KMS-11 (cell line): Measurements from ENCODE around the gene PDE4D.

Experiments
- H2AFZ ChIP-seq: fragments of 200-600 bp; sonication (generic); 2 replicates; pipeline ENCODE4 v1.6.1; 2016; ENCODE audit warnings: antibody characterized with exemption, mixed run types, low read depth
- H3K27ac ChIP-seq: fragments of 200-600 bp; sonication (generic); 2 replicates; pipeline ENCODE4 v1.6.1; 2016; ENCODE audit warnings: mild to moderate bottlenecking, mixed run types
- H3K27me3 ChIP-seq: fragments of 200-600 bp; sonication (generic); 2 replicates; pipeline ENCODE4 v1.6.1; 2017; ENCODE audit warnings: mild to moderate bottlenecking, low read depth, mixed run types, moderate library complexity; ENCODE audit not compliant: insufficient read depth
- H3K36me3 ChIP-seq: fragments of 200-600 bp; sonication (generic); 2 replicates; pipeline ENCODE4 v1.6.1; 2017; ENCODE audit warnings: mild to moderate bottlenecking, mixed run types; ENCODE audit not compliant: insufficient read depth
- H3K4me1 ChIP-seq: fragments of 200-600 bp; sonication (generic); 2 replicates; pipeline ENCODE4 v1.6.1; 2016; ENCODE audit warnings: mild to moderate bottlenecking, low read depth, mixed run types; ENCODE audit not compliant: poor library complexity, severe bottlenecking
- H3K4me2 ChIP-seq: fragments of 200-600 bp; sonication (generic); 2 replicates; pipeline ENCODE4 v1.7.0; 2016; ENCODE audit warnings: mild to moderate bottlenecking, mixed run types
- H3K4me3 ChIP-seq: fragments of 200-600 bp; sonication (generic); IDR thresholded peaks from 2 replicates; pipeline ENCODE4 v1.6.1; 2017; ENCODE audit warnings: low read depth, low read length, mixed read lengths; ENCODE audit not compliant: insufficient read depth
- H3K79me2 ChIP-seq: fragments of 200-600 bp; sonication (generic); 2 replicates; pipeline ENCODE4 v1.6.1; 2016; ENCODE audit warnings: low read depth, mixed run types; ENCODE audit not compliant: insufficient read depth
- H3K9ac ChIP-seq: fragments of 200-600 bp; sonication (generic); 2 replicates; pipeline ENCODE4 v1.6.1; 2016; ENCODE audit warnings: mild to moderate bottlenecking, mixed run types
- H4K20me1 ChIP-seq: fragments of 200-600 bp; sonication (generic); 2 replicates; pipeline ENCODE4 v1.6.1; 2016; ENCODE audit warnings: mild to moderate bottlenecking, mixed run types; ENCODE audit not compliant: insufficient read depth
- TF ChIP-seq, protein P1 (sequence below): fragments of 200-600 bp; sonication (generic); conservative IDR thresholded peaks from 2 replicates; pipeline ENCODE4 v1.6.1; 2017; ENCODE audit warnings: low read depth, mild to moderate bottlenecking, antibody characterized with exemption, low read length, moderate library complexity, mixed read lengths

Gene PDE4D

DNA sequence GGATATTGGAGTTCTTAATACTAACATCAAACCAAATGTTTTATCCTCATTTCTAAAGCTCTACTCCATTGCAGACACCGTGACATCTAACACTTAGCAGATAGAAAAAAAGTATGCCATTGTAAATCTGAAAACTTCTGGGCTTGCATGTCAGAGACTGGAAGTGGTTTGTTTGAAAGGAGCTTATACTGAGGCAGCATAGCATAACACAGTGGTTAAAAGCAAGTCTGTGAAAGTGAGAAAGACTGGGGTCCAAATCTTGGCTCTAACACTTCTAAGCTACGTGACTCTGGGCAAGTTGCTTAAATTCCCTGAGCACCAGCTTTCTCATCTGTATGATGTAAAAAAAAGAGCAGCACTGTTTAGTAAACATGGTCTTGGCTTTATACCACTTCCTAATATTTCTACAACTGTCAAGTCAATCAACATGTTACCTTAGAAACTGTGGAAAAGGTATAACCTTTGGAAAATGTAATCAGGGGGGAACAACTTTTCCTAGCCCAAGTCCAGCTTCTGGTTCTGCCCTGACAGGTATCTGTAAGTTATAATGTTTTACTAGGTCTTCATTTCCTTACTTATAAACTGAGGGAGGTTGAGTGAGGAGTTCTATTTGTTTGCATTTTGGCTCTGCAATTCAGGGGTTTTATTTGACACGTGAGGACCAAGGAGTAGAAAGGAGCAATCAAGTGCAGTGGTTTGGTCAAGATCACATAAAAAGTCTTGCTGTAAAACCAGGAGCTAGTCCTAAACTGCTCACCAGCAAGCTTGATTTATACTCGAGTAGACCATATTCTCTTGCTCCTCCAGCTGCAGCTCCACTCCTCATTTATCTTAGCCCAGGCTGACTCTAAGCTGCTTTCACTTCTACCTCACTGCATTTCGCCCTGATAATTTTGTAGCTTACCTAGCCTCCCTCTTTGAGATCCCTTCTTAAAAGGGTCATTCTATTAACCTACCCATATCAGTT, 769.6 kb downstream of the PDE4D start:
- H3K4me2 ChIP-seq, result peak overlapping the region; percentile 99
- TF ChIP-seq, protein P1, sequence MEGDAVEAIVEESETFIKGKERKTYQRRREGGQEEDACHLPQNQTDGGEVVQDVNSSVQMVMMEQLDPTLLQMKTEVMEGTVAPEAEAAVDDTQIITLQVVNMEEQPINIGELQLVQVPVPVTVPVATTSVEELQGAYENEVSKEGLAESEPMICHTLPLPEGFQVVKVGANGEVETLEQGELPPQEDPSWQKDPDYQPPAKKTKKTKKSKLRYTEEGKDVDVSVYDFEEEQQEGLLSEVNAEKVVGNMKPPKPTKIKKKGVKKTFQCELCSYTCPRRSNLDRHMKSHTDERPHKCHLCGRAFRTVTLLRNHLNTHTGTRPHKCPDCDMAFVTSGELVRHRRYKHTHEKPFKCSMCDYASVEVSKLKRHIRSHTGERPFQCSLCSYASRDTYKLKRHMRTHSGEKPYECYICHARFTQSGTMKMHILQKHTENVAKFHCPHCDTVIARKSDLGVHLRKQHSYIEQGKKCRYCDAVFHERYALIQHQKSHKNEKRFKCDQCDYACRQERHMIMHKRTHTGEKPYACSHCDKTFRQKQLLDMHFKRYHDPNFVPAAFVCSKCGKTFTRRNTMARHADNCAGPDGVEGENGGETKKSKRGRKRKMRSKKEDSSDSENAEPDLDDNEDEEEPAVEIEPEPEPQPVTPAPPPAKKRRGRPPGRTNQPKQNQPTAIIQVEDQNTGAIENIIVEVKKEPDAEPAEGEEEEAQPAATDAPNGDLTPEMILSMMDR, result no peak
- H3K27ac ChIP-seq, result peak overlapping the region; percentile 89
- H3K9ac ChIP-seq, result peak overlapping the region; percentile 64
- no peaks in the 10 kb centered on the region for H3K27me3 ChIP-seq
- no peaks in the 10 kb centered on the region for H3K36me3 ChIP-seq
- no peaks in the 10 kb centered on the region for H4K20me1 ChIP-seq
- peaks cover 71% of the 10 kb centered on the region for H3K4me1 ChIP-seq
- peak overlapping the region; percentile 12 for H2AFZ ChIP-seq
- no peaks in the 10 kb centered on the region for H3K79me2 ChIP-seq
- H3K4me3 ChIP-seq, result no peak overlapping the region

DNA sequence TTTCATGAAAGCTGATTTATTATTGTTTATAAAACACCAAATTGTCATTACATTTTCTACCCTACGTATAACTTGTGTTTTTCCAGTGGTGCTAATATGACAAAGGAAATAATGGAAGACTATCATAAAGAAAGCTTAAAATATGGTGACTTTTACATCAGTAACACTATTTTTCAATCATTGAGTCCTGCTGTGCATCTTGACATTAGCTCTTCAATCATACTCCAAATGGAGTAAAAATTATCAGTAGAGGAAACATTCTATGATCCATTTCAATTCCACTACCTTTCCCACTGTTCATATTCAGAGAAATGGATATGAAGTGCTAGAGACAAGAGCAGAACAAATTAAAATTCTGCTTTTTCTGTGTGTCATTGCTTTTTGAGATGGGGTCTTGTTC, 774.0 kb downstream of the PDE4D start:
- Histone ChIP-seq H2AFZ (no peak overlapping the region), H3K4me2 (no peak overlapping the region), H3K4me1 (peaks cover 38% of the 10 kb centered on the region), H3K4me3 (no peak overlapping the region), H3K27me3 (no peaks in the 10 kb centered on the region), H3K79me2 (no peaks in the 10 kb centered on the region), H4K20me1 (no peaks in the 10 kb centered on the region), H3K9ac (no peak overlapping the region), H3K36me3 (no peaks in the 10 kb centered on the region), H3K27ac (no peak overlapping the region)
- TF ChIP-seq, protein P1, result no peak

DNA sequence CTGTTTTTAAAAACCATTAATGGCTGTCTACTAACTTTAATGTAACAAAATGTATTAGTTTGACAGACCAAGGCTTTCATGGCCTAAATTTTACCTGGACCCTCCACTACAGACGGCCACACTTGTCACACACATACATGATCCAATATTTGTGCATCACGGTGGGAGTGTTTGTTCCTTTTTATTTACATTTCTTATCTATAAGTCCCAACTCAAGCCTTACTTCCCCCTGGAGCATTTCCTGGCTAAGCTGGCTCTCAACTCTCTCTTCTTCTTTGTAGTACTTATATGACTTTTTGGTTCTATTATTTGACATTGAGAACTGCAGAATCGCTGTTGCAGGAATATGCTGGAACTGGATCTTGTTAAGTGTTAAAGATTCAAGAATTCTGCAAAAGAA, 776.2 kb downstream of the PDE4D start:
- TF ChIP-seq, protein P1, result no peak
- Histone ChIP-seq H2AFZ (no peak overlapping the region), H3K4me3 (no peak overlapping the region), H3K9ac (no peak overlapping the region), H4K20me1 (no peaks in the 10 kb centered on the region), H3K4me2 (no peak overlapping the region), H3K36me3 (no peaks in the 10 kb centered on the region), H3K27me3 (no peaks in the 10 kb centered on the region), H3K4me1 (peaks cover 16% of the 10 kb centered on the region), H3K79me2 (no peaks in the 10 kb centered on the region), H3K27ac (no peak overlapping the region)

DNA sequence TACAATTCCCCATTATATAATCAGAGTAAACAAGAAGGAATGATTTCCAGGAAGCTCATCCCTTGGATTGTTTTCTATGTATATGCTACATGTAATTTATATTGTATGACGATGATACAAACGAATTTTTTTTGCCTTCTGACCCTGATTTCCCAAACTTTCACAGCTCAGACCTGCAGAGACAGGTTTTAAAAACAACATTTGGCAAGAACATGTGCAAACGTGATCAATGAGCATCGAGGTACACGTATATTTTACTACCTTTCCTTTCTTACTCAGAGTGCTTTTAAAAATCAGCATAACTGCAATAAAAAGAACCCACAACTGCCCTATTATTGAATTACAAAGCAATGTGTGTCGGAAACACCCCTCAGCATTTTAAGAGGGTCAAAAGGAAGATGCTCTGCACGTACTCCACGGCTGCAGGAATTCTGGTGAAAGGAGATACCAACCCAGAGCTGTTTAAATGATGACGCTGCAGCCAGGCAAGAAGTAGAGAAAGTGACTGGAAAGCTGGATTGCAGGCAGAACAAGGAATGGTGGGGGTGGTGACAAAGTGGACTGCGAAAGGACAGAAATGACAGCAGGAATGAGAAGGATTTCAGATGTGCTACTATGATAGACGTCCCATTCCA, 777.2 kb downstream of the PDE4D start:
- H3K79me2 ChIP-seq, result no peaks in the 10 kb centered on the region
- no peaks in the 10 kb centered on the region for H3K27me3 ChIP-seq
- TF ChIP-seq, protein P1, result no peak
- peaks cover 10% of the 10 kb centered on the region for H3K4me1 ChIP-seq
- no peaks in the 10 kb centered on the region for H3K36me3 ChIP-seq
- no peak overlapping the region for H3K27ac ChIP-seq
- H2AFZ ChIP-seq, result no peak overlapping the region
- H3K4me3 ChIP-seq, result no peak overlapping the region
- H3K9ac ChIP-seq, result no peak overlapping the region
- H3K4me2 ChIP-seq, result no peak overlapping the region
- H4K20me1 ChIP-seq, result no peaks in the 10 kb centered on the region
